NCI-H748 (cell line): ENCODE measurements around the gene SELENON.
"Not testable (repeated sequence)": the region's sequence is repeated elsewhere in the genome, so short reads cannot be mapped to it uniquely, and the experiment has no call there.

Experiments
- DNase-seq: peaks from one replicate; lab custom pipeline; 2025; ENCODE audit not compliant: unreplicated experiment; lab: John Stamatoyannopoulos, UW

SELENON gene

DNA sequence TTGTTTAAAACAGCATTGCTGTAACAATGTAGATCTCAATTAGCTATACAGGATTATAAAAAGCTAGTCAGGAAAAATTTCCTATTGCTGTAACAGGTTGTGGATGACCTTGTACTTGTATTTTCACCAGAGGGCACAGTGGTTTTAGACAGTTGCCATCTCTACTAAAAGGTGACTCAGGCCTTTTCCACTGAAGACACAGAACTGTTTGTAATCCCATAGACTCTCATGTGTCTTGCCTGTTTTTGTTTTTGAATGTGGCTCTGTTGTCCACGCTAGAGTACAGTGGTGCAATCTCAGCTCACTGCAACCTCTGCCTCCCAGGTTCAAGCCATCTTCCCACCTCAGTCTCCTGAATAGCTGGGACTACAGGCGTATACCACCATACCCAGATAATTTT, 25.6 kb downstream of the SELENON start:
- no peak for DNase-seq

DNA sequence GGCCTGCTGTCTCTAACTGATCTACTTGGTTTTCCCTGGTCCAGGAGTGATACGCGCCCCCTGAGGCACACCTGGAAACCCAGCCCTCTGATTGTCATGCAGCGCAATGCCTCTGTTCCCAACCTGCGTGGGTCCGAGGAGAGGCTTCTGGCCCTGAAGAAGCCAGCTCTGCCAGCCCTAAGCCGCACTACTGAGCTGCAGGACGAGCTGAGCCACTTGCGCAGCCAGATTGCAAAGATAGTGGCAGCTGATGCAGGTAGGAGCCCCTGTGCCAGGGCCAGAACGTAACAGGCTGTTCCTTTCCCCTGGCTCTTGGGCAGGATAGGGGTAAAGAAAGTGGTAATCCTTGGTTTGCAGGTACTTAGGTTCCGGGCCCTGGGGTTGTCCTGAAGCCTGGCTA, 26.6 kb downstream of the SELENON start:
- DNase-seq = no peak

DNA sequence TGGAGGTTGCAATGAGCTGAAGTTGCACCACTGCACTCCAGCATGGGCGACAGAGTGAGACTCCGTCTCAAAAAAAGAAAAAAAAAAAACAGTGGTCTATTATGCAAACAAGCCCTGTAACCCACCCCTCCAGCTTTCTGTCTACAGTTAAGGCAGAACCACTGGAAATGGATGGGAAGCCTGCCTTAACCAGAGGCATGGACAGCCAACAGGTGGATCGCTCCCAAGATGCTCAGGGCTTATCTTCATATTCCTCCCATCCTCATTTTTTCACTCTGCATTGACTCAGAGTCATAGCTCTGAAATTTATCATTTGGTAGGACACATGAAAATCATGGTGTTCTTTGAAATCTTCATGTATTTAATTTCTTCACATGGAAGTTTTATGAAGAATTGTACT, 28.5 kb downstream of the SELENON start:
- DNase-seq = no peak

DNA sequence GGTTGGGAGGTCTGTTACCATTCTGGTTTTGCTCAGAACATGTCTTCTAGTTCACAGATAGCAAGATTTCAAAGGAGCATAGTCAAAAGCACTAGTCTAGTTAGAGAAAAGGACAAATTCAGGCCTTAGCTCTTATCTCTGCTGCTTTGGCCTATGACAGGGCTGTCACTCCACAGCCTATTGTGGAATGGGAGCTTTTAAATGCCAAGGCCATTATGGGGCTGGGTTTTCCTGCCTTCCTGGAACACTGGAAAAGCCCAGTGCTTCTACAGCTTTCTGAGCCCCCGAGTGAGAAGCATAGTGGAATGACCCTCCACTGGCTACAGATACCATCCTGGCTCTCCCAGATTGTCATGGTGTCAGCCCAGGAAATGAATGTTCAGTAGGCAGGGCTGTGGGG, 29.1 kb downstream of the SELENON start:
- no peak for DNase-seq

DNA sequence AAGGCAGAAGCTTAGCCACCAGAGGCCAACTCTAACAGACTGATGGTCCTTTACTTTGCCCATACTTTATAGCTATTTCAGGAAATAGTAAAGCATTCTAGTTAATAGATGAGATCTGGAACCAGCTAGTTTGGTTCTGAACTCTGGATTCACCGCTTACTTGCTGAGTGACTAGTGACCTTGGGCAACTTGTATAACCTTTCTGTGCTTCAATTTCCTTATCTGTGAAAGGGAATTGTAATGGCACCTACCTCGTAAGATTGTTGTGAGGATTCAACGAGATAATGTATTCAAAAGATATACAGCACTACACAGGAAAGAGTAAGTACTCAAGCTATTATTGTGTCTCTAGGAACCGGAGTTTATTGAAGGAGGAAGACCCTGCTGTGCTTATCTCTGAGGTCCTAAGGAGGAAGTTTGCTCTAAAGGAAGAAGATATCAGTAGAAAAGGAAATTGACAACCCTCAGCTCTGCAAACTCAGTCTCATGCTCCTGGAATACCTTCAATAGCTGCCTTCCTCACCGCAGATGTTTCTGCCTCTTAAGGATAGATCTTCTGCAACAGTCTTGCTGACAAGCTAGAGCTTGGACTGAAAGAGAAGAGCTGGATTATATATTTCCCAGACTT, 31.7 kb downstream of the SELENON start:
- DNase-seq = no peak

DNA sequence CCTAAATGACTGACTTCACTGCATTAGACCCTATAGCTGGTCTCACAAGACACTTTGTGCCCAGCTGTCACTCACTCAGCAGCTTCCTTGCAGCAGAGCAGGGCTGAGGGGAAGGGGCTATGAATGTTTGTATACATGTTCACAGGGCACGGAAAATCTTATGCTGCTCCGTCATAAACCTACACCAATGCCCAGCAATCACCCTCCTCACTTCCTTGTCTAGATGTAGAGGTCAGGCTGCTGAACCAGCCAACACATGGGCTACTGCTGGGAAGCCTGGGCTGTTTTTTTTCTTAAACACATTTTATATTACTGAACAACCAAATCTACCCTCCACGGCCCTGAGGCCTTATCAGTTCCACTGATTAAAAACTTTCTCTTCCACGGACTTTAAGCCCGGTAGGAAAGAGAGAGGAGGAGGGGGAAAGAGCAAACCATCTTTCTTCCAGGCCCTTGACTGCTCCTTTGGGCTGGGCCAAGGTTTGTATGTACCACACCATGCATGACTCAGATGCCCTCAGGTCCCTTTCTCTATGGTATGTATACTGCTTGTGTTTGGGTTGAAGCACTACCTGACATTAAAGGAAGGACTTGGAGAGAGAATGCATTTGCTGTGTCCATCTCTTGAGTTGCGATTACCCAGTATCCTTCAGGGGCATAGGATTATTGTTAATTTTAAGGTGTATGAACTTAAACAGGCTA, 32.5 kb downstream of the SELENON start:
- DNase-seq = no peak

DNA sequence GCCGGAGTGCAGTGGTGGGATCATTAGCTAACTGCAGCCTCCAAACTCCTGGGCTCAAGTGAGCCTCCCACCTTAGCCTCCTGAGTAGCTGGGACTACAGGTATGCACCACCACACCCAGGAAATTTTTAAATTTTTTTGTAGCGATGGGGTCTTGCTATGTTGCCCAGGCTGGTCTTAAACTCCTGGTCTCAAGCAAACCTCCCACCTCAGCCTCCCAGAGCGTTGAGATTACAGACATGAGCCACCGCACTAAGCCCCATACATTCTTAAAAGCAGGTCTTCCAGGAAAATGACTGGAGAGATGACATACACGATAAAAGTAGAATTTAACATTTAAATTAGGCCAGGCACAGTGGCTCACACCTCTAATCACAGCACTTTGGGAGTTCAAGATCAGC, 33.2 kb downstream of the SELENON start:
- DNase-seq = no peak

DNA sequence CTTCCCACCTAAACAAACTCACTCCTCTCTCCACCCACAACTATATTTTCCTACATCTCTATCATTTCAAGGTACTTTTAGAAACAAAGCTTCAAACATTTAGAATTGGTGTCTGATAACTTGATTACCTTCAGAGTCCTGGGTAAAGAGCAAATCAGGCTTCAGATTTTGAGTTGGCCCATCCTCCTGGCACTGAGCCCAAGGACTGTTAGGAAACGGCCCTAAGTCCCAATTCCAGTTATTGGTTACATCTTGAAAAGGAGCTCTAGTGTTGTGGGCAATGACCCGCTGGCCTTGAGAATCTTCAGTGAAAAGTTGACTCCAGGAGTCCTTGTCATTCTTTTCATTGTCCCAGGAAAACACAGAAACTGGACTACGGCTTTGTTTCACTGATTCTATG, 34.9 kb downstream of the SELENON start:
- no peak for DNase-seq

DNA sequence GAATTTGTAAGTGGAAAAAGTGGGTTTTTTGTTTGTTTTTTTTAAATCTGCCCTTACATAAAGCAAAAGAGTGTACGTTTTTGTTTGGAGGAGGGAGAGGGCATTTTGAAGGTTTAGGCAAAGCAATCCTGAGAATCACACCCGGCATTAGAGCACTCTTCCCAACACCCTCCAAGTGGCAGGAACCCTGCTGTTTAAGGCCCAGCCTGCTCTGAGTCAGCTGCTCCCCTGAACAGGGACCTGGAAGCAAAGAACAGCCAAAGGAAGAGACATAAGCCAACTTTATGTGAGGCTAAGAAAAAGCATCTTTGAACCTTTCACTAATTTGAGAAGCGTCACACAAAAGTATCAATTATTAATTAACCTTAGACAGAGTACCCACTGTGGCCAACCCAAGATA, 36.7 kb downstream of the SELENON start:
- DNase-seq = no peak

DNA sequence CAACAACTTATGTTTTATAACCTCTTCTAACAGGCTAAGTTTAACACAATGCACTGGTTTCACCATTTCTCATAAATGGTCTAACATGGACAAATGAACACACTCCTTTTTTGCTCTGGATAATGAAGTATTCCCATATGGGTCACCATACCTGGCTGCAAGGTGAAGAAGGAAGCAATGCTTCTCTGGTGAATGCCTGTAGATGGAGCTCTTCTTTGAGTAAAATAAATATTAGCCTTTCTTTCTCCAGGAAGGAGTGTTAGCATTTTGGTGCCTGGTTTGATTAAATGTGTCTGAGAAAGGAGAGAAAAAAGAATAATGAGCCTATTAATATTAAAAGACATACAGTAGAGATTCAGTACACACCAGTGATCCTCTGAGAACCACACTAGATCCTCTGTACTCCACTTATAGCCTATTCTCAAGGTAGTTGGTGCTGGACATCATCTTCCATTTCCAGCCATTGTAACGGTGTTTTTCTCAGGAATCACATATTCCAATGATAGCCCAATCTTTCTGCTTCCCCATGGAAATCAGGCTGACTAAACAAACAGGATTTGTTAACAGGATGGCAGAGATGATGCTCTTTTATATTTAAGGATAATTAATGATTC, 37.4 kb downstream of the SELENON start:
- DNase-seq = peak; percentile 5

DNA sequence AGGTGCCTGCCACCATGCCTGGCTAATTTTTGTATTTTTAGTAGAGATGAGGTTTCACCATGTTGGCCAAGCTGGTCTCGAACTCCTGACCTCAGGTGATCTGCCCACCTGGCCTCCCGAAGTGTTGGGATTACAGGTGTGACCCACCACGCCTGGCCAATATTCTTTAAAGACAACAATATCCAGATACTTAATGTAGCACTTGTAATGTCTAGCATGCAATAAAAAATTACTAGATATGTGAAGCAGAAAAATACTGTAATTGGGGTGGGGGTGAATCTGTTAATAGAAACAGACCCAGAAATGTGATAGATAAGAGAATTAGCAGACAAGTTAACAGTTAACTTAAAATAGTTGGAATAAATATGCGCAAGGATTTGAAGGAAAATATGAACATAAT, 39.8 kb downstream of the SELENON start:
- DNase-seq = not testable (repeated sequence)

DNA sequence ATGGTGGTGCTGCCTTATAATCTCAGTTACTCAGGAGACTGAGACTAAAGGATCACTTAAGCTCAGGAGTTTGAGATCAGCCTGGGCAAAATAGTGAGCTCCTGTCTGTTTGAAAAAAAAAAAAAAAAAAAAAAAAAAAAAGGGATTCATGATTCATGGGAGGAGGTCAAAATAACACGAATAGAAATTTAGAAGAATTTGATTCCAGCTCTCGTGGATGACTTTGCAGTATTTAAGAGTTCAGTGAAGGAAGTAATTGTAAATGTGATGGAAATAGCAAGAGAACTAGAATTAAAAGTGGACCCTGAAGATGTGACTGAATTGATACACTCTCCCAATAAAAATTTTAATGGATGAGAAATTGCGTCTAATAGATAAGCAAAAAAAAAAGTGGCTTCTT, 43.5 kb downstream of the SELENON start:
- DNase-seq = no peak

DNA sequence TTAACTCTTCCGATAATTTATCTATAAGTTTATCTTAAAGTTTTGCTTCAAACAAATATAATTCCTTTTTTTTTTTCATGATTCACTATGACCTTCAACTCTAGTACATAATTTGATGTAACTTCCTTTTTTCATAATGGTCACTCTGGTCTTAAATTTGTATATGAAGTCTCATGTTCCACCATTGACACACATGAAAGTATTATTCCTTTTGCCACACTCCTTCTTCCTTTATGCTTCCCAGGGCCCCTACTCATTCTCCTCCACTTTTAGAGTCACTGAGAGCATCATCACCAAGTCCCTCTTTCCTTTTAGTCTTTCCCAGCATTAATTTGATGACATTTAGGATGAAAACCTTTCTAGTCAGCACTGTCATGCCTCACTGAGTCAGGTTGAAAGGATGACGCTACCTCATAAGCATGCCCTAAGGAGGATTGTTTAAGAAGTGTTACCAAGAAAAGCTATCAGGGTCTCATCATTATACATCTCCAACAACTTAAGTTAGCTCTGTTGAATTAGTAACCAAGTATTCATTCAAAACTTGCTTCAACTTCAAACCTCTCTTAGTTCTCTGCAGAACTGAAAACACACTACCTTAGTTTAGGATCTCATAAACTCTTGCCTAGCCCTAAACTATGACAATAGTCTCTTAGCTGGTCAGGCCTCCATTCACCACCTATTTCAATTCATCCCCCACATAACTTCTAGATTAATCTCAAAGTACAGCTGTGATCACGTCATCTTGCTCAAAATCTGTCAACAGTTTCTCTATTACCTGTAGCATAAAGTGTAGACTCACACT, 44.7 kb downstream of the SELENON start:
- no peak for DNase-seq

DNA sequence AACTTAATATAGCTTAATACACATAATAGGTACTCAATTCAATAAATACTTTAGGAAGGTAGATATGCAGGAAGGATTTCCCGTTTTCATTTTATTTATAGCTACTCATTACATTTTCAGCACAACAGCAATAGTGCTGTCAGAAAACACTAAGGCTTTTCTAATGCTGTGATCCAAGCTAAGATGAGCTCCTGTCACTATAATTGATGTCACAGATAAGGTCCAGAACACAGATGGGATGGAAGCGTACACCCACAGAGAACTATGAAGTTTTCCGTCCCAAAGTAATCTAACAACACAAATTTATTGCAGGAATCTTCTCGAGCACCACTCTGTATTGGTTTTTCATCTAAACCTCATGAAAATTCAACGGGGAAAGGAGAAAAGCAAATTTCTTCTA, 45.7 kb downstream of the SELENON start:
- DNase-seq = no peak

DNA sequence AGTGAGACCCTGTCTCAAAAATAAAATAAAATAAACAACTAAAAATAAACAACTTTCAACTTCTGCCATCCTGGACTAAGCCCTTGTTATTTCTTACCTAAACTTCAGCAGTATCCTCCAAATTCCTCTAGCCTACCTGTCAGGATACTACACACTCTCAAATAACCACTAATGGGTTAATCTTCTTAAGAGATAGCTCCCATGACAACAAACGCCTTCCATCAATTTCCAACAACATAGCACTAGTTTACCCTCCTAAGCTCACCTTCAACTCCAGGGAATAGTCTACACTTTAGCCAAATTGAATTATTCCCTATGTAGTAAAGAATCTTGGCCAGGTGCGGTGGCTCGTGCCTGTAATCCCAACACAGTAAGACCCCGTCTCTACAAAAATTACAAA, 47.9 kb downstream of the SELENON start:
- DNase-seq = no peak

DNA sequence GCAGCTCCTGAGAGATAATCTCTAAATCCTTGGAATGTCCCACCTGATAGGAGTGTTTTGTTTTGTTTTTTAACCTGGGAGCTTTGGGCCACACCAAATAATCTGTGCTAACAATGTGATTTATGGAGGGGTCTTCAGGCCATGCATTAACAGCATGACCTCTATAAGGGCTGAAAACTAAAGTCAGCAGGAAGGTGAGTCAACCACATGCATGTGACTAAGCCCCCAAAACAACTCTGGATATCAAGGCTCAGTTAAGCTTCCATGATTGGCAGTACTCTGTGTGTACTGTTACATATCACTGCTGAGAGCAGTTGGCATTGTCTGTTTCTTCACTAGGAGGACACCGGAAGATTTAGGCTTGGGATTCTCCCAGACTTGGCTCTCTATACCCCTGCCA, 48.5 kb downstream of the SELENON start:
- no peak for DNase-seq

DNA sequence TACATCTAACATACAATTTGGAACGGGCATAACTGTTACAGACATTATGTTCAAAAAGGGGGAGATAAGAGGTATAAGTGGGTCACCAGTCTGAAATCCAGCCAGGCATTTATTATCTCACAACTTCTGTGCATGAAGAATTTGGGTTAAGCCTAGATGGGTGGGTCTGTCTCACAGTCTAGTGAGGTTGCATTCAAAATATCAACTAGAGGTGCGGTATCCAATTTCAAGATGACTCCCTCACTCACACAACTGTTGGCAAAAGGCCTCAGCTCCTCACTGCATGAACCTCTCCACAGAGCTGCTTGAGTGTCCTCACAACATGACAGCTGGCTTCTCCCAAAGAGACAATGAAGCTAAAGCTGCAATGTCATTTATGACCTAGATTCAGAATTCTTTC, 54.6 kb downstream of the SELENON start:
- DNase-seq = no peak

DNA sequence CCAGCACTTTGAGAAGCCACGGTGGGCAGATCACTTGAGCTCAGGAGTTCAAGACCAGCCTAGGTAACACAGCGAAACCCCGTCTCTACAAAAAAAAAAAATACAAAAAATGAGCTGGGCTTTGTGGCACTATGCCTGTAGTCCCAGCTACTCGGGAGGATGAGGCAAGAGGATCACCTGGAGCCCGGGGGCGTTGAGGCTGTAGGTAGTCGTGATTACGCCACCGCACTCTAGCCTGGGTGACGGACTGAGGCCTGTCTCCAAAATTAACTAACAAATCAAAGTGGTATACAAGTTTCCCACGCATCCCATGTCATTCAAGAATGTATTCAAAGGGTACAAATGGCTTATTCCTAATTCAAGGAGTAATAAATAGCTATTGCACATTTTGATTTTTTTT, 56.9 kb downstream of the SELENON start:
- no peak for DNase-seq

DNA sequence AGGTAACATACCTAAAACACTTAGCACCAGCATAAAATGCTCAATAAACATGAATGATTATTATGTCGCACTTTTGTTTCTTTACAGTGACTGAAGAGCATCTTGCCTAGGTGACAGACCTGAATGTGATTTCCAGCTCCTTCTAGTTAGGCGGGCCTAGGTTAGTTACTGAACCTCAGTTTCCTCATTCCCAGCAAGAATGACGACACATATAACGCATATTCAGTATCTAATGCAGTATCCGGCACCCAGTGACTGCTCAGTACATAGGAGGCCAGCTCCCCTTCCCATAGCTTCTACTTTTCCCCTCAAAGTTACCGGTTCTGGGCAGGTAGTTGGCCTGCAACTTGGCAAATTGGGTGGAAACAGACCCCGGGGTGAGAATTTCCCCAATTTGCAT, 58.5 kb downstream of the SELENON start:
- no peak for DNase-seq

DNA sequence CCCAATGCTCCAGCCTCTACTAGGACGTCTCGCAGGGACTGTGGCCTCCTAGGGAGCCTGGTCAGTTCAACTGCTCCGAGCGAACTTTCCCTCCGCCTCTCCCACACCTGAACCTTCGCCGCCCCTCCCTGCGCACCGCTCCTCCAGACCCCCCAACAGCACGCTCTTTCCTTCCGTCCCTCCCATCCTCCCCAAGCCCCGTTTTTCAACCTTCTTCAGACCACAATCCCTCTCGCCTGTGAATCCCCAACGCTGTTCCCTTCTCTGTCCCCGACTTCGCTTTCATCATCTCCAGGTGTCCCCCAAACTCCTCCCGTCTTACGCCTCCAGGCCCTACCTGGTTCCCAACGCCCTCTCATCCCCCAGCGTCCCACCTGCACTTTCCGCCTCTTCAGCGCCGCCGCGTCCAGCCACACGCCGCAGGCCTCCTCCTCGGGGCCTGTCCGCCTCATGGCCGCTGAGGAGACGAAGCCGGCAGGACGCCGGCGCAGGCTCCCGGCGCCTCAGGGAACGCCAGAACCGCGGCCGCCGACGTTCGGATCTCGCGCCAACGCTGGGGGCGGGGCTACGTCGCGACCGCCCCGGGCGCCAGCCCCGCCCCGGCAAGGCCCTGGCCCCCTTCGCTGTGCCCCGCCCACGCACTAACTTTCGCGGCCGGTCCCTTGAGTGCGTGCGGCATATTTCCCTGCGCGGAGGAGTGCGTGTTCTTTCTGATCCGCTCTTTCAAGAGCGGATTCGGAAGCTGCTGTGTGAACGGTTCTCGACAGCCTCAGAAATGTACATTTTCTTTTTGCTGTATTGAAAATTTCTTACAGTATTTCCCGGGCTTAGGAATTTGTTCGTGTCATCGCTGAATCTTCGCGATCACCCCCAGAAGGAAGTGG, 59.2 kb downstream of the SELENON start, which contains the start of gene AUNIP:
Gene AUNIP, minus strand, starts transcription at position 552 of the 884 bp plus-strand sequence. Its CDS starts 100 bp downstream, at position 452.
- DNase-seq = peak; percentile 77
